ENCODE measurements around the gene OR2V2.

The OR2V2 gene

DNA sequence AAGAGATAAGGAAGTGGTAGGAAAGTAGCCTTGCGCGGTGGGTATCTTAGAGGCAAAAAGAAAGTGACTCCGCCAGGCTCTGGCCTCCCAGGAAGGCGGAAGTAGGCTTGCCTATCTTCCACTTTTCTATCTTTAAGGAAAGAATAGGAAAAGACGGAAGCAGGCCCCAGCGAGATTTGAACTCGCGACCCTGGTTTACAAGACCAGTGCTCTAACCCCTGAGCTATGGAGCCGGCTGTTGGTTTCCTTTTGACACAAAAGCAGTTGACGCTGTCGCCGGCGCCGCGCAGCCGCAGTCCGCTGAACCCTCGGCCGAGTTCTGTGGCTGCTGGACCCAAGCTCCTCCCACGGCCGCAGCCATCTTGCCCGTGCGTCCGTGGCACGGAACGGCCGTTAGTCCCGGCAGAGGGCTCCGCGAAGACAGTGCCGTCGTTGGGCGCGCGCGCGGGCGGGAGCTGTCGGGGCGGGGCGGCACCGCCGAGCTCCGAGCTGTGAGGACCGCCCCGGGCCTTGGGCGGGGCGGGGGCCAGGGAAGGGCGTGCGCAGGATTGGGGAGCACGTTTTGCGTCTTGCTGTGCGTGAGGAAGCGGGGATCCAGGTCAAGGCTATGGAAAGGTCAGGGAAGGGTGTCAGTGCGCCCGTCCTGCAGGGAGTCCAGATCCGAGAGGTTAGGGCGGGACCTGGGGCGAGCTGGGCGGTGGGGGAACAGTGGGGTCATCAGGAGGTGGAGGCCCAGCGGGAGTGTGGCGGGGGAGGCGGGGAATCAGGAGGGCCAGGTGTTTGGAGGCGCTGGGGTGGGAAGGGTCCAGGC, 44.3 kb downstream of the OR2V2 start:
- H3K27ac ChIP-seq: peak overlapping the region; percentile 93
- POLR2A ChIA-PET (ENCODE audit: low non-redundant PET): interaction anchor here (0.6 to 2.0 kb wide), 5 partner anchors 11 to 362 kb away, joined by 3 to 15 read pairs (median 4); partner anchors contain the start of gene TRIM7
- CTCF ChIA-PET: interaction anchor here (0.7 kb wide), 1 partner anchor 13 kb away, joined by 3 read pairs; the partner anchor contains the start of gene TRIM7
- DNase-seq (ENCODE audit: low spot score): peak; percentile 91
- TF ChIP-seq, protein P1, sequence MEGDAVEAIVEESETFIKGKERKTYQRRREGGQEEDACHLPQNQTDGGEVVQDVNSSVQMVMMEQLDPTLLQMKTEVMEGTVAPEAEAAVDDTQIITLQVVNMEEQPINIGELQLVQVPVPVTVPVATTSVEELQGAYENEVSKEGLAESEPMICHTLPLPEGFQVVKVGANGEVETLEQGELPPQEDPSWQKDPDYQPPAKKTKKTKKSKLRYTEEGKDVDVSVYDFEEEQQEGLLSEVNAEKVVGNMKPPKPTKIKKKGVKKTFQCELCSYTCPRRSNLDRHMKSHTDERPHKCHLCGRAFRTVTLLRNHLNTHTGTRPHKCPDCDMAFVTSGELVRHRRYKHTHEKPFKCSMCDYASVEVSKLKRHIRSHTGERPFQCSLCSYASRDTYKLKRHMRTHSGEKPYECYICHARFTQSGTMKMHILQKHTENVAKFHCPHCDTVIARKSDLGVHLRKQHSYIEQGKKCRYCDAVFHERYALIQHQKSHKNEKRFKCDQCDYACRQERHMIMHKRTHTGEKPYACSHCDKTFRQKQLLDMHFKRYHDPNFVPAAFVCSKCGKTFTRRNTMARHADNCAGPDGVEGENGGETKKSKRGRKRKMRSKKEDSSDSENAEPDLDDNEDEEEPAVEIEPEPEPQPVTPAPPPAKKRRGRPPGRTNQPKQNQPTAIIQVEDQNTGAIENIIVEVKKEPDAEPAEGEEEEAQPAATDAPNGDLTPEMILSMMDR (conservative IDR thresholded peaks at IDR 0.05; ENCODE audit: low read depth): no peak

DNA sequence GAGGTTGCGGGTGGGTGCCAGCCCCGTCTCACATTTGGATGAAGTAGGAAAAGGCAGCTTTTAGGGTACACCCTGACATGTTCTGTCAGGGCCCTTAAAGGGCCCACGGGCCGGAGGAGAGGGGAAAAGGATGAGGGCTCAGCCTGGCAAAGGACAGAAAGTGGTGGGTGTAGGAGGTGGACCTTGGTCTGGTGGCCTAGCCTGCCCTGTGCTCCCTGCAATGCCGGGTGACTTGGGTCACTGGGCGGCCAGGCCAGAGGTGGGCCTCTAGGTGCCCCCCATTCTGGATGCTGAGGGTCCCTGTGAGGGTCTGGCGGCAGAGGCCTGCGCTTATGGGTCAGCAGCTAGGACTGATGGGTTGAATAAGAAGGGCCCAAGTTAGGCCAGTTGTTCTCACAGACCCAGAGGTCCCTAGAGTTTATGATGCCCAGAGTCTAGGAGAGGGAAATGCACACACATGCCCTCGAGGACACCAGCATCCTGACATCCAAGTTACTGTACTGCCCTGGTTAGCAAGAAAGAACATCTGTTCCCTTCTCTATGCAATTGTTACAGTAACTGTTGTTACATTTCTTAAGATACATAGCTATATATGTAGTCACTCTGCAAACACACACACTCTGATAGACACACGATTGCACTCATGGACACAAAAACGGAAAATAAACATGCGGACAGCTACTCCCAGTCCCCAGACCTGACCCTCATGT, 45.1 kb downstream of the OR2V2 start:
- TF ChIP-seq, protein P1 (conservative IDR thresholded peaks at IDR 0.05; ENCODE audit: low read depth): no peak
- ChIA-PET CTCF (interaction anchor here (0.7 to 0.8 kb wide), 2 partner anchors 12 to 14 kb away, joined by 3 read pairs; partner anchors contain the start of gene TRIM7), POLR2A (ENCODE audit: low non-redundant PET) (interaction anchor here (0.6 to 2.0 kb wide), 5 partner anchors 10 to 363 kb away, joined by 3 to 15 read pairs (median 4); partner anchors contain the start of gene TRIM7)
- DNase-seq (ENCODE audit: low spot score): no peak
- H3K27ac ChIP-seq: peak overlapping the region; percentile 93

DNA sequence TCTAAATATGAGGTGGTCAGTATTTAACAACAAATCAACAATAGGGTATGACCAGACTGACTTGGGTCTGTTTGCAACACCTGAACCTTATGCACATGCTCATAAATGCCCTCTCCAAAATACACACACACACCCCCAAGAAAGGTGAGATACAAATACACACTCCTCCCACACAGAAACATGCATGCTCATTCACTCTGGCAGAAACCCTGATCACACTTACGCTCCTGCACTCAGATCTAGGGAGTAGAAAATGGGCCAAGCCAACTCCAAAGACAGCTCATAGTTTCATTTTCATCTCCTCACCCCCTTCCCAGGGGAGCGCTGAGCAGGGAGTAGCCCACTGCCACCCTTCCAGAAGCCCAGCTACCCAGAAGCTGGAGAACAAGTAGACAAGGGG, 46.3 kb downstream of the OR2V2 start:
- no peak for DNase-seq (ENCODE audit: low spot score)
- POLR2A ChIA-PET (ENCODE audit: low non-redundant PET): interaction anchor here (0.8 to 1.4 kb wide), 2 partner anchors 11 to 13 kb away, joined by 4 to 6 read pairs; partner anchors contain the start of gene TRIM7
- H3K27ac ChIP-seq: peak overlapping the region; percentile 59
- TF ChIP-seq, protein P1 (conservative IDR thresholded peaks at IDR 0.05; ENCODE audit: low read depth): no peak
- CTCF ChIA-PET: interaction anchor here (1.2 kb wide), 1 partner anchor 10 kb away, joined by 4 read pairs; no protein-coding TSS in a partner anchor

DNA sequence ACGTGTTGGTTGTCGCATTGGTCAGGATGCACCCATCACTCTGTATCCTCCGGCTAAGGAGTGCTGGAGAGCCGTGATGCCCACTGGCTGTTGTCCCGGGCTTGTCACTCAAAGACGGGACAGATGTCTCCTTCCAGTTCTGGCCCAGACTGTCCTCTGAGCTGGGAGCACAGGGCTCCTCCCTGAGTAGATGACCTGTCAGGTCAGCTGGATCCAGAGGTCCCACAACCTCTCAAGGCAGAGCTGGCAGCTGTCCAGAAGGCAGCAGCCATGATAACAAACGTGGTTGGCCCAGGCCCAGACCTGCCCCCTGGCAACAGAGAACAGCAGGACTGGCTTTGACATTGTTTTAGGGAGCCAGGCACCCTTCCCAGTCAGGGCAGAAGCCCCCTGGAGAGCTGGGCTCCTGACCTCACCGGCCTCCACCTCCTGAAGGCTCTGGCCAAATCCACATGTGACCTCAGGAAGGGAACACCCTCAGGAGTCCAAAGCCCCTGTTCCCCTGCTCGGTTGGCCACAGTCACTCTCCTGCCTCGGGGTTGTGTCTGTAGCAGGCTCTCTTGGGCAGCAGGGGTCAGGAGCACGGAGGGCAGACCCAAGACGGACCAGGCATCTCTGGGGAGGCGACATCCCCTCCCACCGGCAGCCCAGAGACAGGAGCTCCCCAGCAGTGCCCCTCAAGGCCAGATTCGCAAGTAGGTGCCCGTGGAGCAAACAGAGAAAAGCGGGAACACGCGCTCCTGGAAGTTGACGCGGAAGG, 47.3 kb downstream of the OR2V2 start:
- CTCF ChIA-PET: interaction anchor here (1.2 kb wide), 1 partner anchor 9 kb away, joined by 4 read pairs; no protein-coding TSS in a partner anchor
- DNase-seq (ENCODE audit: low spot score): no peak
- TF ChIP-seq, protein P1 (conservative IDR thresholded peaks at IDR 0.05; ENCODE audit: low read depth): no peak
- POLR2A ChIA-PET (ENCODE audit: low non-redundant PET): interaction anchor here (0.8 kb wide), 1 partner anchor 10 kb away, joined by 6 read pairs; the partner anchor contains the start of gene TRIM7
- peak overlapping the region; percentile 59 for H3K27ac ChIP-seq

DNA sequence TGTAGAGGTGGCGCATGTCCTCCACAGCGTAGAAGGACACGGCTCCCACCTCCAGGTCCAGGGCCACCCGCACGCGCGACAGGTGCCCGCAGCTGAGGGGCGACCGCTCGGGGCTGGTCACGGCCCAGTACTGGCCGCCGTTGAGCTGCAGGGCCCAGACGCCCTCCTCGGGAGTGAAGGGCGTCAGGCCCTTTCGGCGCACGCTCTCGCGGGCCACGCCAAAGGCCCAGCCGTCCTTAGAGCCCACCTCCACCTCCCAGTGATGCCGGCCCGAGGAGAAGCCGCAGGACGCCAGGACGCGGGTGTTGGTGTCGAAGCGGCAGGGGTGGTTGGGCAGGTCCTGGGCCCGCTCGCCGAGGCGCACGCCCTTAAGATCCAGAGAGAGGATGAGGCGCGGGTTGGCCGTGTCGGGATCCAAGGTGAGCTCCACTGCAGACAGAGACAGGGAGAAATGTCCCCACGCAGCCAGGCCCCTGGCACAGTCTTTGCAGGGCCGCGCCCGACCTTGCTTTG, 47.9 kb downstream of the OR2V2 start:
- H3K27ac ChIP-seq: peak overlapping the region; percentile 59
- ChIA-PET POLR2A (ENCODE audit: low non-redundant PET) (no interaction called here), CTCF (no interaction called here)
- no peak for DNase-seq (ENCODE audit: low spot score)
- TF ChIP-seq, protein P1 (conservative IDR thresholded peaks at IDR 0.05; ENCODE audit: low read depth): no peak
